GM12873 (cell line): ENCODE data around the gene NBPF10.
"Not testable (repeated sequence)": the region's sequence is repeated elsewhere in the genome, so short reads cannot be mapped to it uniquely, and the experiment has no call there.

Experiments used
- TF ChIP-seq, protein P1 (sequence below): IDR thresholded peaks from 2 replicates; pipeline ENCODE4 v1.5.1; 2012; ENCODE audit warnings: low read depth, mild to moderate bottlenecking, moderate library complexity, low read length, control low read depth; ENCODE audit not compliant: insufficient read depth; ENCODE audit errors: missing control alignments

NBPF10 gene, protein sequence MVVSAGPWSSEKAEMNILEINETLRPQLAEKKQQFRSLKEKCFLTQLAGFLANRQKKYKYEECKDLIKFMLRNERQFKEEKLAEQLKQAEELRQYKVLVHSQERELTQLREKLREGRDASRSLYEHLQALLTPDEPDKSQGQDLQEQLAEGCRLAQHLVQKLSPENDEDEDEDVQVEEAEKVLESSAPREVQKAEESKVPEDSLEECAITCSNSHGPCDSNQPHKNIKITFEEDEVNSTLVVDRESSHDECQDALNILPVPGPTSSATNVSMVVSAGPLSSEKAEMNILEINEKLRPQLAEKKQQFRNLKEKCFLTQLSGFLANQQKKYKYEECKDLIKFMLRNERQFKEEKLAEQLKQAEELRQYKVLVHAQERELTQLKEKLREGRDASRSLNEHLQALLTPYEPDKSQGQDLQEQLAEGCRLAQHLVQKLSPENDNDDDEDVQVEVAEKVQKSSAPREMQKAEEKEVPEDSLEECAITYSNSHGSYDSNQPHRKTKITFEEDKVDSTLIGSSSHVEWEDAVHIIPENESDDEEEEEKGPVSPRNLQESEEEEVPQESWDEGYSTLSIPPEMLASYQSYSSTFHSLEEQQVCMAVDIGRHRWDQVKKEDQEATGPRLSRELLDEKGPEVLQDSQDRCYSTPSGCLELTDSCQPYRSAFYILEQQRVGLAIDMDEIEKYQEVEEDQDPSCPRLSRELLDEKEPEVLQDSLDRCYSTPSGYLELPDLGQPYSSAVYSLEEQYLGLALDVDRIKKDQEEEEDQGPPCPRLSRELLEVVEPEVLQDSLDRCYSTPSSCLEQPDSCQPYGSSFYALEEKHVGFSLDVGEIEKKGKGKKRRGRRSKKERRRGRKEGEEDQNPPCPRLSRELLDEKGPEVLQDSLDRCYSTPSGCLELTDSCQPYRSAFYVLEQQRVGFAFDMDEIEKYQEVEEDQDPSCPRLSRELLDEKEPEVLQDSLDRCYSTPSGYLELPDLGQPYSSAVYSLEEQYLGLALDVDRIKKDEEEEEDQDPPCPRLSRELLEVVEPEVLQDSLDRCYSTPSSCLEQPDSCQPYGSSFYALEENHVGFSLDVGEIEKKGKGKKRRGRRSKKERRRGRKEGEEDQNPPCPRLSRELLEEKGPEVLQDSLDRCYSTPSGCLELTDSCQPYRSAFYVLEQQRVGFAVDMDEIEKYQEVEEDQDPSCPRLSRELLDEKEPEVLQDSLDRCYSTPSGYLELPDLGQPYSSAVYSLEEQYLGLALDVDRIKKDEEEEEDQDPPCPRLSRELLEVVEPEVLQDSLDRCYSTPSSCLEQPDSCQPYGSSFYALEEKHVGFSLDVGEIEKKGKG (N-terminal part only)

GRCh38 chr1:146144465-146144864 is at the start of gene NBPF10:
Gene NBPF10 (minus strand): TSS chr1:146144804. CDS start chr1:146144769, 35 bp downstream.
- TF ChIP-seq, protein P1, sequence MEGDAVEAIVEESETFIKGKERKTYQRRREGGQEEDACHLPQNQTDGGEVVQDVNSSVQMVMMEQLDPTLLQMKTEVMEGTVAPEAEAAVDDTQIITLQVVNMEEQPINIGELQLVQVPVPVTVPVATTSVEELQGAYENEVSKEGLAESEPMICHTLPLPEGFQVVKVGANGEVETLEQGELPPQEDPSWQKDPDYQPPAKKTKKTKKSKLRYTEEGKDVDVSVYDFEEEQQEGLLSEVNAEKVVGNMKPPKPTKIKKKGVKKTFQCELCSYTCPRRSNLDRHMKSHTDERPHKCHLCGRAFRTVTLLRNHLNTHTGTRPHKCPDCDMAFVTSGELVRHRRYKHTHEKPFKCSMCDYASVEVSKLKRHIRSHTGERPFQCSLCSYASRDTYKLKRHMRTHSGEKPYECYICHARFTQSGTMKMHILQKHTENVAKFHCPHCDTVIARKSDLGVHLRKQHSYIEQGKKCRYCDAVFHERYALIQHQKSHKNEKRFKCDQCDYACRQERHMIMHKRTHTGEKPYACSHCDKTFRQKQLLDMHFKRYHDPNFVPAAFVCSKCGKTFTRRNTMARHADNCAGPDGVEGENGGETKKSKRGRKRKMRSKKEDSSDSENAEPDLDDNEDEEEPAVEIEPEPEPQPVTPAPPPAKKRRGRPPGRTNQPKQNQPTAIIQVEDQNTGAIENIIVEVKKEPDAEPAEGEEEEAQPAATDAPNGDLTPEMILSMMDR, result not testable (repeated sequence)
